Prostate gland (tissue), 2 donors: ENCODE results near the gene EMP1.

Source experiments
- POLR2A ChIP-seq: fragments of 450-650 bp; IDR thresholded peaks from one replicate; pipeline ENCODE4 v1.6.1; 2016; ENCODE audit warnings: antibody characterized with exemption, mild to moderate bottlenecking
- POLR2AphosphoS5 ChIP-seq: sonication (generic); formaldehyde crosslinking; IDR thresholded peaks from one replicate; pipeline ENCODE4 v1.6.1; 2017; ENCODE audit warnings: antibody characterized with exemption
- TF ChIP-seq, protein P1 (sequence below), 4 experiments: fragments of 200-600 bp in 2 of 4; fragments of 450-650 bp in 2 of 4; sonication (generic) in 2 of 4; IDR thresholded peaks; 1 replicate in 3 of 4; 2 replicates in 1 of 4; pipeline ENCODE4 v1.5.1; 2016 to 2019; ENCODE audit warnings: antibody characterized with exemption in 4 of 4, mild to moderate bottlenecking in 2 of 4, moderate library complexity in 2 of 4

DNA sequence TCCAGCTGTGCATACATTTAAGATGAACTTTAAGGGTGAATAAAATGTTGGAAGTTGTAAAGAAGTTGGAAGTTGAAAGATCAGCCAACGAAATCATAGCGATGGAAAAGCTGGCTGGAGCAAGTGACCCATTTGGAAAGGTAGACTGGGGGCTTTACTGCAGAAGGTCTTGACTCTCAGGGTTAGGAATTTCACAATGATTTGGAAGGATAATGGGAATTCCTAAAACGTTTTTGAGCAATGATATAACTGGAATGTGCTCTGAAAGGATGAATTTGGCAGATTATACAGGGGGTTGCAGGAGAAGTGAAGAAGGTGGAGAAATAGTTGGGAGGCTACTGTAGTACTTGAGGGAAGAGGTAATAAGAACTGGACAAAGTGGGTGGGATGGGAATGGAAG, 27.4 kb downstream of the EMP1 start:
- TF ChIP-seq POLR2A (no peak), POLR2AphosphoS5 (no peak)
- TF ChIP-seq, protein P1, sequence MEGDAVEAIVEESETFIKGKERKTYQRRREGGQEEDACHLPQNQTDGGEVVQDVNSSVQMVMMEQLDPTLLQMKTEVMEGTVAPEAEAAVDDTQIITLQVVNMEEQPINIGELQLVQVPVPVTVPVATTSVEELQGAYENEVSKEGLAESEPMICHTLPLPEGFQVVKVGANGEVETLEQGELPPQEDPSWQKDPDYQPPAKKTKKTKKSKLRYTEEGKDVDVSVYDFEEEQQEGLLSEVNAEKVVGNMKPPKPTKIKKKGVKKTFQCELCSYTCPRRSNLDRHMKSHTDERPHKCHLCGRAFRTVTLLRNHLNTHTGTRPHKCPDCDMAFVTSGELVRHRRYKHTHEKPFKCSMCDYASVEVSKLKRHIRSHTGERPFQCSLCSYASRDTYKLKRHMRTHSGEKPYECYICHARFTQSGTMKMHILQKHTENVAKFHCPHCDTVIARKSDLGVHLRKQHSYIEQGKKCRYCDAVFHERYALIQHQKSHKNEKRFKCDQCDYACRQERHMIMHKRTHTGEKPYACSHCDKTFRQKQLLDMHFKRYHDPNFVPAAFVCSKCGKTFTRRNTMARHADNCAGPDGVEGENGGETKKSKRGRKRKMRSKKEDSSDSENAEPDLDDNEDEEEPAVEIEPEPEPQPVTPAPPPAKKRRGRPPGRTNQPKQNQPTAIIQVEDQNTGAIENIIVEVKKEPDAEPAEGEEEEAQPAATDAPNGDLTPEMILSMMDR (IDR thresholded peaks at IDR 0.05) = no peak
